NCI-H345 (cell line): ENCODE data around the gene TMEM72.

ENCODE experiments used
- DNase-seq: peaks from one replicate; lab custom pipeline; 2025; lab: John Stamatoyannopoulos, UW

Gene TMEM72

DNA sequence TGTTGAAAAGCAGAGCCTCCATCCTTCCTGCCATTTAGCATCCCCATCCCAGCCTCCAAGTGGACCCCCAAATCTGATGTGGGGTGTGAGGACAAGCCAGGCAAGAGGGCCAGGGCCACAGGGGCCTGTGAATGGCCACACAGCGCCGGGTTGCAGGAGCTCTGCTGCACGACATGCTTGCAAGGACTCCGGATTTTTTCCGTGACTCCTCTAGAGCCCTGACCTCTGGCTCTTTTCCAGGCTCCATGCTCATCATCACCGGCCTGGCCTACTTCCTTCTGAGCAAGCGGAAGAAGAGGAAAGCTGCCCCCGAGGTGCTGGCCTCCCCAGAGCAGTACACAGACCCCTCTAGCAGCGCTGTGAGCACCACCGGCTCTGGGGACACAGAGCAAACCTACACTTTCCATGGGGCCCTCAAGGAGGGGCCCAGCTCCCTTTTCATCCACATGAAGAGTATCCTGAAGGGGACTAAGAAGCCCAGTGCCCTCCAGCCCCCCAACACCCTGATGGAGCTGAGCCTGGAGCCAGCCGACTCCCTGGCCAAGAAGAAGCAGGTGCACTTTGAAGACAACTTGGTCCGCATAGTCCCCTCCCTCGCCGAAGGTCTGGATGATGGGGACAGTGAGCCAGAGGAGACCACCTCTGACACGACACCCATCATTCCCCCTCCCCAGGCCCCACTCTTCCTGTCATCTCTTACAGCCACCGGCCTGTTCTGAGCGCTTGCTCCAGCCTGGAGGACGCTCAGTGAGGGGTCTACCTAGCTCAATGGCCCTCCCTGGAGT is 23.5 kb downstream of the TMEM72 start:
- DNase-seq, result no peak

DNA sequence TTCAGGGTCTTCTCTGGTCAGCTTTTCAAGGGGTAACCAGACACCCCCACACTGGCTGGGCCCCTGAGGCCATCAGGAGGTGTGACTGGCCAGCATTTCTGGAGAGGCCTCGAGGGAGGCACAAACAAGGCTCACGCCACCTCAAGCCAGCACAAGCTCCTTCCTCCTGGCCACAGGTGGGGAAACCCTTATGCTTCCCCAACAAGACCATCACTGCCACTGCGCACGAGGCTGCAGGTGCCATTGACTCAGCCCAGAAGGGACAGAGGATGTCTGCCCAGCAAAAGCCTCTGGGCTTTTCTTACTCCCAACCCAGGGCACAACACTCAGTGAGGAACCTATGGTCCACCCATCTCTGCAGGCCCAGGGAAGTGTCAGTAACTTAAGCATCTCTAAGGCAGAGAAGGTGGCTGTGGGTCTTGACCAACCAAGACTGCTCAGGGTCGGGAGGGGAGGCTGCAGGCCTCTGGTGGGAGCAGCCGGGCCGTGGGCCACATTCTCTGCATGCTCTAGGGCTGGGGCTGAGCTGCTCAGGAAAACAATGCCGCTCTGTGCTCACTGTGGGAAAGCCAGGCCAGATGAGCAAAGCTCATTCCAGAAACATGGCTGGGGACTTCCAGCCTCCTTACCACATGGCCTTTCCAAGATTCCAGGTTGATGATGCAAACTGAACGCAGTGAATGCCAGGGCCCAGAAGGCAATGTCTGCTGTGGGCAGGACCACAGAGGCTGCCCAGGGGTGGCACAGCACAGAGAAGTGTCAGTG is 24.2 kb downstream of the TMEM72 start:
- DNase-seq, result no peak

DNA sequence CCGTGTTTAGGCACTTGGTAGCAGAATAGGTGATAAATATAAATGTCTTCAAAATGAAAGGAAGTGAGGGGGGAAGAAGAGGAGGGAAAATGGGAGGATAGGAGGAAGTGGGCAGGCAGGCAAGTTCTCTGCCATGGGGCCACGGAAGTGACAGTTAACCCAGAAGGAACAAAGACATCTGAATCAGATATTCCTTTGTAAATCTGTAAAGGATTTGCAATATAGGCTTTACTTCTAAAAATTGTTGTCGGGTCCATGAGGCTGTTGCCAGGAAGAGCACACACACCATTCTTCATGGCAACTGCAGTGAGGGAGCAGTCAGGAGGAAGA is 24.8 kb downstream of the TMEM72 start:
- DNase-seq, result no peak

DNA sequence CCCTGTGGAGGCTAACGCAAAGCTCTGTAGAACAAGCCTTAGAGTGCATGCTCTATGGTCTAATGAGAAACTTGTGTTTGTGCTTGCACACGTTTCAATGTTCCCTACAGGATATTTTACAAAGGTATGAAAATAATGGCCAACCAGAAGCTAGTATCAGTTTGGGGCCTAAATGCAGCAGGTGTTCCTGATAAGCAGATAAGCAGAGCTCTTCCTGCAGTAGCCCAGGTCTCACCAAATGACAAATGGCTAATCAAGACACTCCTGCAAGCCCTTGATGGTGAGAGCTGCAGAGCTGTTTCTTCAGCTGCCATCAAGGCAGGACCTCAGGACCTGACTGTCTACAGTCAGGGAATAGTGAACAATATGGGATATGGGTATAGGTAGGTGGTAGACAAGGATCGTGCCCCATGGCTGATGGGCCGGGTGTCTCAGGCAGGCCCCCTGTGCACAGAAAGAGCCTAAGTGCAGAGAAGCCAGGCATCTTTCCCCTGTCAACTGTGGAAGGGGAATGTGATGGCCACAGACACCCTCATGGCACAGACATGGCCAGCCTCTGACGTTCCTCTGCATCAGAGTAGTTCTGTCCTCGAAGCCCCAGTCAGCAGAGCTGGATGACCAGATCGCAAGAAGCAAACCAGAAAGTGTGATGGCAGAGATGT is 25.3 kb downstream of the TMEM72 start:
- DNase-seq, result no peak

DNA sequence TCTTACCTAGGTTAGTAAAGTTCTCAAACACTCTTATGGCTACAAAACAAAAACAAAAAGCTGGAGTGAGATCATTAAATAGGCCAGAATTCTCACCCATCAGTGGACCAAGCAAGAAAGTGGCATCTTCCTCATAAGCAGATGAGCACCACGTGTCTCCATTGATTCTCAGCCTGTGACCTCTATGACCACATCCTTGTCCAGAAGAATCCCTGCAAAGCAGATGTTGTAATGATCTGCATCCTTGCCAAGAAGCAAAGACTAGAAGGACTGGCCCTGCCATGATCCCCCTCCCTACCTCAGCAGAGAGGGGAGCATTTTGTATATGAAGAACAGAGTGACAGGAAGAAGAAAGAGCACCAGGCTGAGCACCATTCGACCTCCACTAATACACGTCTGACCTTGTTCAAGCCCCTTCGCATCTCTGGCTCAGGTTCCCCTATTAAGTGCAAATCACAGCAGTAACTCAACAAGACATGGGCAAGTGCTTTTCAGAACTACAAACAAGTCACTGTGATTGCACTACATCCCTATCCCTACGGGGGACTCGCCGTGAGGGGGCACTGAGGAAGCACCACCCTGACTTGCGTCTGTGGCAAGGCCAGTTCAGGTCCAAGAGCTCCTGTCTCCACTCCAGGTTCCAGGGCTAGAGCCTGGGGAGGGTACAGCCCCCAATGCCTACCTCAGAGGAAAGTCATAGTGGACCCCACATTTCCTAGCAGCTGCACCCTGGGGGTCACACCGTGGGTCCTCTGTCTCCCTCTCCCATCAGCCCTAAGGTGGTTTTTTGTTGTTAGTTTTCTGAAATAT is 26.3 kb downstream of the TMEM72 start:
- no peak for DNase-seq

DNA sequence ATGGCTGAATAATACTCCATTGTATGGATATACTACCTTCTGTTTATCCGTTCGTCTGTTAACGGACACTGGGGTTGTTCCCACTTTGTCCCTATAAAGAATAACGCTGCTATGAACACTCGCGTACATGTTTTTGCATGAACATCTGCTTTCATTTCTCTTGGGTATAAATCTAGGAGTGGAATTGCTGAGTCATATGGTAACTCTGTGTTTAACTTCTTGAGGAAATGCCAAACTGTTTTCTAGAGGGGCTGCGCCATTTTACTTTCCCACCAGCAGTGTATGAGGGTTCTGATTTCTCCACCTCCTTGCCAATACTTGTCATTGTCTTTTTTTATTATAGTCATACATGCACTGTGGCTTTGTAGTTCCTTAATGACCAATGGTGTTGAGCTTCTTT is 27.8 kb downstream of the TMEM72 start:
- no peak for DNase-seq

DNA sequence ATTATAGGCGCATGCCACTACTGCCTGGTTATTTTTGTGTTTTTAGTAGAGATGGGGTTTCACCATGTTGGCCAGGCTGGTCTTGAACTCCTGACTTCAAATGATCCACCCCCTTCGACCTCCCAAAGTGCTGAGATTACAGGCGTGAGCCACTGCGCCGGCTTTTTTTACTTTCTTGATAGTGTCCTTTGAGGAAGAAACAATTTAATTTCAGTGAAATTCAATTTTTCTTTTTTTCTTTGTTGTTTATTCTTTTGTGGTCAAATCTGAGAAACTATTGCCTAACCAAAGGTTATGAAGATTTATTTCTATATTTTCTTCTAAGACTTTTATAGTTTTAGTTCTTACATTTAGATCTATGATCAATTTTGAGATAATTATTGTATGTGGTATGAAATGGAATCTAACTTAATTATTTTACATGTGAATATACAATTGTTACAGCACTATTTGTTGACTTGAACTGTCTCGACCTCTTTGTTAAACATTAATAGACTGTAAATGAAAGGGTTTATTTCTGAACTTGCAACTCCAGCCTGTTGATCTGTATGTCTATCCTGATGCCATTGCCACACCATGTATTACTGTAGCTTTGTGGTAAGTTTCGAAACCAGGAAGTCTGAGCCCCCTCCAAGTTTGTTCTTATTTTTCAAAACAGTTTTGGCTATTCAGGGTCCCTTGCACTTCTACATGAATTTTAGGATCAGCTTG is 28.7 kb downstream of the TMEM72 start:
- DNase-seq, result no peak

DNA sequence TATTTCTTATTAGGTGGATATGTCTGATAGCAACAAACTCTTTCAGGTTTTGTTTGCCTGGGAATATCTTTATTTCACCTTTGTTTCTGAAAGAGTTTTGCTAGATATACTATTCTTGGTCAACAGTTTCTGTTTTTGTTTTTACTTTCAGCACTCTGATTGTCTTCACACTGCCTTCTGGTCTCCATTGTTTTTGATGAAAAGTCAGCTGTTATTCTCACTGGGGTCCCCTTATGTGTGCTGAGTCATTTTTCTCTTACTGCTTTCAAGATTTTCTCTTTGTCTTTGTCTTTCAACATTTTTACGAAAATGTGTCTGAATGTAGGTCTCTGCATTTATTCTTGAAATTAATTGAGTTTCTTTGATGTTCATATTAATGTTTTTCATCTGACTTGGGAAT is 33.2 kb downstream of the TMEM72 start:
- no peak for DNase-seq

DNA sequence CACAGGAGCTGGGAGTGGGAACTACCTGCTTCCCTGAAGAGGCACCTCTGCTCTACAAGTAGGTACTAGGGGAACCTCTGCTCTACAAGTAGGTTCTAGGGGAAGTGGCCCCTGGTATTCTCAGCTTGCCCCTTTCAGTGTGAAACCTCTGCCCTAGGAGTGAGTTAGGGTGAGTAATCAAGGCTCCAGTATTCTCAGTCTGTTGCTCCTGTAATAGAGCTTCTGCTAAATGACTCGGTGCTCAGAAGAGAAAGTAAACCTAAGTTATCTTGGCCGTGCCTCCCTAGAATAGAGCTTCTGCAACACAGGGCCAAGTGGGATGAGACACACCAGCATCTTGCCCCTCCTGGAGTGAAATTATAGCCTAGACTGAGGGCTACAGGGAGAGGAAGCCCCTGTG is 35.1 kb downstream of the TMEM72 start:
- DNase-seq, result no peak

DNA sequence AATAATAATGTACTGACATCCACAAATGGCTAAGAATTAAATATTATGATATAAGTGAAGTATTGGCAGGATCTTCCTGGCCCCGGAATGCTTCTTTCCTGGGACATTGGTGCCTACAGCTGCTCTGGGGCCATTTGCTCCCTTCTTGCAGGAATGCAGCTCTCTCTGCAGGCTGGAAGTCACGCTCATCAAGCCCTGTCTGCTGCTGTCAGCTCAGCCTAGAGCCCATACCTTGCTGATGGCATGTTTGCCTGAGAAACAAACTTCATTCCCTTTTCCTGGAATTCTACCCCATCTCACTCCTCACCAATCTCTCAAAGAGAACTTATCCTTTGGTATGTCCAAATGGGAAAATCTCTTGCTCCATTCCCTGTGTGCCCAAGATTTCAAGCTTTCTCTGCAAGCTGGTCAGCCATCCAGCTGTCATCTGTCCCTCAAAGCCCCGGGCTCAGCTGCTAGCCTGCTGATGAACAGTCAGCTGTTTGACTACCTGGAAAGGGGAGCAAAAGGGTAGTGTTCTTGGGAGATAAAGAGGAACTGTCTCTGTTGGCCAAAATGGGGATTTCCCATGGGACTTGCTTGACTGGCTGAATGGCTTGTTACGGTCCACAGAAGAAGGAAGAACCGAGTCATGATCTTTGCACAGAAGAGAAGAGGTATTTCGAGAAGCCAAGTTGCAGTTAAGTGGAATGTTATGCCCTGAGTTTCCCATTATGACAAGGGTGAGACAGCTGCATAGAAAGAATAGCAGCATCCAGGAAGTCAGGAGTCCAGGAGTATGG is 36.4 kb downstream of the TMEM72 start:
- no peak for DNase-seq

DNA sequence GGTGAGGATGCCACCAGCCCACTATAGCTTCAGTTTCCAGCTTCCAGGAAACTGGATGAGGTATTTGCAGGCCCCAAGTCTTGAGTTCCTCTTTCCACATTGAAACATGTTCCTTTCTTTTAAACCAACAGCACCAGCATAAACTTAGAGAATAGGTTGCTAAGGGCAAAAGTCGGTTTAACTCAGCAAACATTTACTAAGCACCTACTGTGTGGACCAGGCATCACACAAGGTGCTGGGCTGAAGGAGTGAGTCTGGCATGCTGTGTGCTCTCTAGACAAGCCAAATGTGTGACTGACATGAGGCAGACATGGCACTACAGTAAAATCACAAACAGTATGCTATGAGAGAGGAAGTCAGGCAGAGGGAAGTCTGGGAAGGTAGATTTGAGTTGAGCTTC is 37.5 kb downstream of the TMEM72 start:
- no peak for DNase-seq

DNA sequence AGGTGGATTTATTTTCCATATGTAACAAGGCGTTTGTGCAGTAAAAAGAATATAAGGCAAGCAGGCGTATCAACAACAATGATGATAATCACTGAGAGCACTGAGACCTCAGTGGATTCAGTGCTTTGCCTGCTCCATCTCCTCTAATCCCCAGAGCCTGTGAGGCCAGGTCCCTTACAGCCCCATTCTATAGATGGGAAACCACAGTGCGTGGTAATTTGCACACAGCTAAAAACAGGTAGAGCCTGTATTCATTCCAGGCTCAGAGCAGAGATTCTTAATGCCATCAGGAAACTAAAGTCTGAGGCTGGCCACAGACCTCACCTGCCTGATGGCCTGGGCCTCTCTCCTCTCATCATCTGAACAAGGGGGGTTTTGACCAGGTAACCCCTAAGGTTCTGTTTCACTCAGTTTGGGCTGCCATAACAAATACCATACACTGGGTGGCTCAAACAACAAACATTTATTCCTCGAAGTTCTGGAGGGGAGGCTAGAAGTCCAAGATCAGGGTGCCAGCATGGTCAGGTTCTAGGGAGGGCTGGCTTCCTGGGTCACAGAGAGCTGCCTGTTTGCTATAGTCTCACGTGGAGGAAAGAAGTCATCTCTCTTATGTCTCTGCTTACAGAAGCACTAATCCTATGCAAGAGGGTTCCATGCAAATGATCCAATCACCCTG is 38.1 kb downstream of the TMEM72 start:
- DNase-seq, result no peak

DNA sequence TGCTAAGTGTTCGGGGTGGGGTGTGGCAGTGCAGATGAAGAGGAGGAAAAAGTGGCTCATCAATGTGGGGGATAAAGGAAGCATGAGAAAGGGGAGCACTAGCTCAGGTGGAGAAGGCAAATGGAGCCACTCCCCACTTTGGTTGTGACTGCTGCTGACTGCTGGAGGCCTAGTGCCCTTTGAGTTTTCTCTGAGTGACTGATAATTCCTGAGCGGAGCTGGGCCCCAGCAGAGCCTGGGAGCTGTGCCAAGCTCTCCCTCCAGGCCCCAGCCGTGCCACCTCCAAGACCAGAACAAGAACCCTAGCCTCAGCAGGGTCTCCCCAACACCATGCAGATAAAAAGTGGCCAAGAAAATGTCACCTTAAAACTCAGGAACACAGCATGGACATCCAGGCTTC is 38.8 kb downstream of the TMEM72 start:
- no peak for DNase-seq

DNA sequence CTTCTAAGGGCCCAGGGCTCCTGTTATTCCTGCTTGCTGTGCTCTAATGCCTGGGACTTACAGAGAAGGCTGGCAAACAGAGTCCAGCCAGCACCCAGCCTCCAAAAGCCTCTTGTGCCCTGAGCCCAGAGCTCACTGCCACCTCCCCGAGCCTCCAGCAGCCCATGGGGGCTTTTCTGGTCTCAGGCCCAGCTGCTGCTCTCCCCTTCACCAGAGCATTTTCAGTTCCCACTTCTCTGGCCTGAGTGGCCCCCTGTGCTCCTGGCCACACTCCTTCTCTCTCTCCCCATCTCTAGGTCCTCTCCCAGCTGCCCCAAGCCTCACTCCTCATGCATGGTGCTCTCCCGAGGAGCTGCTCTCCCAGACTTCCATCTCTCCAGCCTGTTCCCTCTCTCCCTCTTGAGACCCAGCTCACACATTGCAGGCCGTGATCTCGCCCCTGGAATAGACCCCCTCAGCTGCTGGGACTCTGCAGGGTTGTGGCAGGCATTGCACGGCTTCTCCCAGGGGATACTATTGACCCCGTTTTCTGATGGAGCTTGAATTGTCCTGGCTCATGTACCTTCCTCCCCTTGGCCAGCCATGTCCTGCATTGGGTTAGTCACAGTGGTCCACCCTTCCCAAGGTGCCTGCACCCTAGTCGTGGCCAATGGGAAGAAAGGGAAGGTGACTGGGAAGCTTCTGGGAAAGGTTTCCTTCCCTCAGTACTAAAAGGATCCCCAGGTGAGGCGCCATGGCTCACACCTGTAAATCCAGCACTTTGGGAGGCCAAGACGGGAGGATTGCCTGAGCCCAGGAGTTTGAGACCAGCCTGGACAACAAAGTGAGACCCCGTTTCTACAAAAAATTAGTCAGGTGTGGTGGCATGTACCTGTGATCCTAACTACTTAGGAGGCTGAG is 39.4 kb downstream of the TMEM72 start:
- no peak for DNase-seq

DNA sequence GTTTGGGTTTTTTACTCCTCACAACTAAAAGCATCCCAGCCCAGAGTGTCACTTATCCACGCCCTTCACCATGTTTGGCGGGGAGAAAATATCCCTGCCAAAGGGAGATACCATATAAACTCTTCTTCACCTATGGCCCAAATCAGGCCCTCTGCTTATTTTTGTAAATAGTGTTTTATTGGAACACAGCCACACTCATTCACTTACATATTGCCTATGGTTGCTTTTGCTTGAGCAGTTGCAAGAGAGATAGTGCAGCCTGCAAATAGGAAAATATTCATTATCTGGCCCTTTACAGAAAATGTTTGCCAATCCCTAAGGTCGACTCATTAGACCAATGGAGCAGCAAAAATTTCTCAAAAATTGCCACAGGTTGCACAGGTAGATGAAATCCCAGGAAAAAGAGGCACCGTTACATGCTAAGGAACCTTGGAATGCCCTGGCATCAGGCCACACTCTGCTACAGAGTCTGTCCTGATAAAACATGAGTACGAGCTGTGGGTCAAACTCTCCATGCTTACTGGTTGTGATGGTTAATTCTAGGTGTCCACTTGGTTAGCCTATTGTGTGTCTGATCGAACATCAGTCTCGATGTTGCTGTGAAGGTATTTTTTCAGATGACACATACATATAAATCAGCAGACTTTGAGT is 40.6 kb downstream of the TMEM72 start:
- DNase-seq, result no peak

DNA sequence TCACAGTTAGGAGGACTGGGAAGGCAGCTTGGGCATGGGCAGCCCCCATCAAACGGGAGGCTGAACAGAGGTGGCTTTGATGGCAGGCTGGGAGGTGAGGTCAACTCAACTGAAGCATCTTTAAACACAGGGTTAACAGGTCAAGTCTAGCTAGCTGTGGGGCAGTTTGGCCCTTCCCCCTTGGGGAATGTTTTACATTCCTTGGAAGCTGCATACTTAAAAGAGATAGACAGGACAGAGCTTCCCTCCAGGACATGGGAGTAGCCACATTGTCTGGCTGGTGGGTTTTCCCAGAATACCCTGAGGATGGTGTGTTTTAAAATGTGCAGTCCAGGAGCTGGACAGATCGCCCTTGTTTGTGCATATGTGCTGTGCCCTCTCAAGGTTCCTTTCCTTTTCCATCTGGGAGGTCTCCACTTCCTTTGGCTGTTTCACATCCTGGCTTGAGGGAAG is 41.7 kb downstream of the TMEM72 start:
- no peak for DNase-seq

DNA sequence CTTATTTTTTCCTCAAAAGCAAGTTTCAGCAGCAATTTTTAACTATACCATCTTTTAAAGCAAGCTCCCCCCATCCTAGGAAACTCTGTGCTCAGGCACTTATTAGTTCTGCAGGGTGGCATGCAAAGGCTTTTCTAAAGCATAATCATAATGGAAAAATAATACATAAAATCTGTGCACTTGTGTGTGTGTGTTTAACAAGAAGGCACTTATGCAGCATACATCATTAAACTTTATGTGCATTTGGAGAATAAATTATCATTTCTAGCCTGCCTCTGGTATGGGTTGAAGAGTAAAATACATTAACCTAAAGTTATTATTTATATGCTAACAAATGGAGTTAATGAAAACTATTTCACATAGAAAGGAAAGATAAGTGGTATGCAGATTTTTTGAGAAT is 42.9 kb downstream of the TMEM72 start:
- no peak for DNase-seq

DNA sequence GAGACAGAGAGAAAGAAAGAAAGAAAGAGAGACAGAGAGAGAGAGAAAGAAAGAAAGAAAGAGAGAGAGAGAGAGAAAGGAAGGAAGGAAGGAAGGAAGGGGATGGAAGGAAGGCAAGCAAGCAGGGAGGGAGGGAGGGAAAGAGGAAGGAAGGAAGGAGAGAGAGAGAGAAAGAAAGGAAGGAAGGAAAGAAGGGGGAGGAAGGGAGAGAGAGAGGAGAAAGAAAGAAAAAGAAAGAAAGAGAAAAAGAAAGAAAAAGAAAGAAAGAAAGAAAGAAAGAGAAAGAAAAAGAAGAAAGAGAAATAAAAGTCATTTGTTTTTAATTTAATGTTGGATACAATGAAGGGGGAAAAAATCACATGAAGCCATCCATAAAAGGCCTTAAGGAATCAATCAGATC is 43.8 kb downstream of the TMEM72 start:
- DNase-seq, result no peak
